Myocyte (in vitro differentiated cells): ENCODE measurements around the gene PROX2. TPM values are rescaled to one million over a fixed set of nuclear protein-coding genes. Genes with fewer than 3 reads are reported as not detected.
A peak's percentile ranks its signal among the peaks of the same experiment; 100 is the strongest.

Experiments
- DNase-seq: peaks from one replicate; pipeline ENCODE4 v3.0.0-alpha.2; 2012; ENCODE audit warnings: low read depth
- total RNA-seq: library from RNA; depleted of rRNA; stranded (reverse); fragments of >200 nt; gene quantifications from 2 replicates; pipeline ENCODE4 v1.2.3, GENCODE V29; 2014

The PROX2 gene
- total RNA-seq, 1 donor from 2014 or later, result not detected

DNA sequence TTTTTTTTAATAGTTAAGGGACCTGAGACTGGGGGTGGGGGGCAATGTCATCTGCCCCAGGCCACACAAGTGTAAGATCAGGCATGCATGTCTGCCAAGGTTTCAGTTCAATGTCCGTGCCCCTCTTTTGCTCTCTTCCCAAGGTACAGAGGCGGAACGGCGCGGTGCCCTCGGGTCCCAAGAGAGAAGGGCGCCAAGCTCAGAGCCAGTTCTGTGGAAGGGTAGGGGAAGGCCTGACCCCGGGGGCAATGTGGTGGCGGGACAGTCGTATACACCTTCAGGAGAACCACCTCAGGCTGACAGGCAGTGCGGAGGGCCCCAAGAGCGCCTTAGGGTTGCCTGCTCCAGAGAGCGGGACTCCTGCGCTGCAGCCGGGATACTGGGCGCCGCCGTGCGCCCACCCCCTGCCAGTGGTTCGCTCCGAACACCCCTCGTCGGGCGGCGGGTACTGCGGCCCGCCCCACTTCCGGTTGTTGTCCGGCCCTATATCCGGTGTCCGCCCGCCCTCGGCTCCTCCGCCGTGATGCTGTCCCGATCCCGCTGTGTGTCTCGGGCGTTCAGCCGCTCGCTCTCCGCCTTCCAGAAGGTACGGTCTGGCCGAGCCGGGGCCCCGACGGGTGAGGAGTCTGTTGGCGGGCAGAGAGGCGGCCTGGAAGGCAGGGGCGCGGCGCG is 5.6 kb upstream of the PROX2 start, which contains the start of gene DLST:
DLST (plus strand) TSS at position 486 of the 672 bp plus-strand sequence; CDS start at position 524, 38 bp downstream.
- DNase-seq, result peak; percentile 87

GRCh38 chr14:74879427-74880182 is 3.7 kb upstream of the PROX2 start:
- DNase-seq, result no peak

GRCh38 chr14:74875204-74875603 is 741 bp downstream of the PROX2 start:
- DNase-seq, result no peak

- no peak for DNase-seq
Observed at GRCh38 chr14:74871819-74872218, 4.1 kb downstream of the PROX2 start.

DNA sequence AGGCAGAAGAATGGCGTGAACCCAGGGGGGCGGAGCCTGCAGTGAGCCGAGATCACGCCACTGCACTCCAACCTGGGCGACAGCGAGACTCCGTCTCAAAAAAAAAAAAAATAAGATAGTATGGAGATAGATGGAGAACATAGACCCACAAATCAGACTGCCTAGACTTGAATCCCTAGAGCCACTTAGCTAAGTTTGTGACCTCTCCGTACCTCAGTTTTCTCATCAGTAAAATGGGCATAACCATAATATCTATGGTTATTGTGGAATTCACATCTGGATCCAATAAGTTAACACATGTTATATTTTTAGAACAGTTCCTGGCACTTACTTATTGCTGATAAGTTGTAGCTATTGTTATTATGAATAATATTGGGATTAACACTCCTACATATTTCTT is 7.2 kb downstream of the PROX2 start:
- DNase-seq, result no peak

DNA sequence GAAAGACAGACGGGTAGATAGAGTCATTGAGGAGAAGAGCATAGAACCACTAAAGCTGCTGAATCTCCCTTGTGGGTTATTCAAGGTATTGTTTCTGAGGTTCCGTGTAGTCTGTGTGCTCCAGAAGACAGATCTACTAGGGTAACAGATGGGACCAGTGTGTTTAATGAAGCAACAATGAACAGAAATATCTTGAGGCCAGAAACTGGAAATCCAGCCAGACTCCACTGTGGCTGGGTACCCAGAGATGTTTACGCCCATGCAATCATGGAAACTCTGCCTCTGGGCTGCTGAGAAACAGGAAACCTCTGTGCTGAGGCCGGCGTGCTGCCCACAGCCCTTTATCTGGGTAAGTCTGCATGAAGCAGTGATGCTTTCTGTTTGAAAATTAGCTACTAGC is 8.3 kb downstream of the PROX2 start:
- no peak for DNase-seq

DNA sequence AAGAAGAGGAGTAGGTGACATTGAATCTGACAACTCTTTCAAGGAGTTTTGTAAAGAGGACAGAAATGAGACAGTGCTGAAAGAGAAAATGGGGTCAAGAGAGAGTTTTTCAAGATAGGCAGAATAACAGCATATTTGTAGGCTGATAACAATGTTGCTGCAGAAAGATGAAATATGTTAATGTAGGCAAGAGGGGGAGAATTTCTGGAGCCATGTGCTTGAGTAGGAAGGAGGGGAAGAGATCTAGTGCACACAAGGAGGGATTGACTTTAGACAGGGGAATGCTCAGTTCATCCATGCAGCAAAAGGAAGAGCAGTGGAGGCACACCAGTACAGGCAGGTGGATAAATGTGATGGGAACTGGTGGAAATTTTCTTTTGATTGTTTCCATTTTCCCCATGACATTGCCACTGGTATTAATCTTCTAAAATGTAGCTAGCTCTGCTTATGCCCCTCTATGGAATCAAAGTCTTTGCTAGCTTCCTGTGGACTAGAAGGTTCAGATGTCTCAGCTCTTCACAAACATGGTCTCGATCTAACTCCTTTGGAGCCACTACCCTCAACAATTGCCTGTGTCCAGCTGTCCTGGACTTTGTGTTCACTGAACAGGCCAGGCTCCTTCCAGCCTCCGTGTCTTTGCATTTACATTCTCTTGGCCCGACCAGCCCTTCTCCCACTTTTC is 9.1 kb downstream of the PROX2 start:
- DNase-seq, result no peak

- no peak for DNase-seq
Observed at GRCh38 chr14:74865156-74865555, 10.8 kb downstream of the PROX2 start.

GRCh38 chr14:74864198-74864597 is 11.7 kb downstream of the PROX2 start:
- no peak for DNase-seq

DNA sequence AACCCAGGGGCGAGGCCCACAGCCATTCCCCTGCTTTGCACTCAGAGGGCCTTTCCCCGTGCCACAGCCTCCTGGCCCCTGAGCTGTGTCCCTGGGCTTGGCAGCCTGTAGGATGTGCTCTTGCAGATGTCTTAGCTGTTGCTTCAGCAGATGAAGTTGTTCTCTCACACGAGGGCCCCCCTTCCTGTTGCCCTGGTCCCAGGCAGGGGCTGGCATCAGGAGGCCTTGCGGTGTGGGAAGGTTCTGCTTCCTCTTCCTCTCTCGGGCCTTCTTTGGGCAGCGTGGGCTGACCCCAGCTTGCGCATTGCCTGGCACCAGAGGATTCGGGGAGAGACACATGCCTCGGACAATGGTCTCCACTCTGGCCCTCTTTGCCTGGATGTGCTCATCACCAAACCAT is 12.7 kb downstream of the PROX2 start:
- DNase-seq, result no peak

DNA sequence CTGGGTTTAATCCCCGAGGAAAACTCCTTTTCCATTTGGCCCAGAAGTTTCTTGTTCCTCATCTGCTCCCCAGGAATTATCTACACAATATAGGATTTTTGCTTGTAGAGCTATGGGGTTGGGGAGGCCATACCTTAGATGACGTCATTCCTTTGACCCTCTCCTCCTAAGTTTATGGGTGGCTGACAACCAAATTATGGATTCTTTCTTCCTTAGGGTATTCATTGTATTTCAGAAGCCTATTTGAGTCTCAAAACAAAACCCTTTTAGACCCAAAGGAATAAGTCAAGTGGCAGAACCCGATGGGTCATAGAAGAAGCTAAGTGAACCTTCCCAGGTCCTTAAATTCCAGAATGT is 14.2 kb downstream of the PROX2 start:
- DNase-seq, result no peak

DNA sequence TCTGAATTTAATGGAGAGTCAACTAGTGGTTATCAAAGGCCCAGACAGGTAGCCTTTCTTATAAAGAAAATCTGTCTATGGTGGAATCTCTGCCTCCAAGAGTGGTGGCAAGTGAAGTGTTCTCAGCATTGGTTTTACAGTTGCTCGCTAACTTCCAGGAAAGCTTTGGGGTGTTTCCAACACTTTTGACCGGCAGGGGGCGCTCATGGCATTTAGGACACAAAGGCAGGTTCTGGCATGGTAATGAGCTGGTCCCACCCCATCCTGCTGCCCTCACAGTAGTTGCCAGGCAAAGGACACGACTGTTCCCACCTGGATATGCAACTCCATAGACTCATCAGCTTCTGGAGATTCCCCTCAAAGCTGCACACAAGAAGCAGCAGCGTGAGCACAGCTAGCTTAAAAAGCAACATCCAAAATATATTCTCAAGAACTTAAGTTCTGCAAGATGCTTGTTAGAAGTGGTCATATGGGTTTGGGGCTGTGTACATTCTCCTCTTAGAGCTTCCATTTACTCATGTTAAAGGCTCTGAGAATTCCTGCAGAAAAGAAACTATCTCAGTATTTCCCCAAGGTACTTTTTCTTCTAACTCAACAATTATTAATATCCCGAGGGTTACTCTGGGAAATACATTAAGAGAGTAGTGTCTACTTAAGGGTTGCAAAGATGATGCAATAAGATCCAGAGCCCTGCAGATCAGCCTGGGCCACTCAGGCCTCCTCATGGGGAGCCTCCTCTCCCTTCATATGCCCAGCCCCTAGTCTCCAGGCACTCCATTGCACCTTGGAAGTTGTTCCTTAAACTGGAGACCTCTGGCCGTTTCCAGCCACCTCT is 14.8 kb downstream of the PROX2 start:
- DNase-seq, result peak; percentile 90

GRCh38 chr14:74859757-74860552 is 16.0 kb downstream of the PROX2 start:
- DNase-seq, result no peak

DNA sequence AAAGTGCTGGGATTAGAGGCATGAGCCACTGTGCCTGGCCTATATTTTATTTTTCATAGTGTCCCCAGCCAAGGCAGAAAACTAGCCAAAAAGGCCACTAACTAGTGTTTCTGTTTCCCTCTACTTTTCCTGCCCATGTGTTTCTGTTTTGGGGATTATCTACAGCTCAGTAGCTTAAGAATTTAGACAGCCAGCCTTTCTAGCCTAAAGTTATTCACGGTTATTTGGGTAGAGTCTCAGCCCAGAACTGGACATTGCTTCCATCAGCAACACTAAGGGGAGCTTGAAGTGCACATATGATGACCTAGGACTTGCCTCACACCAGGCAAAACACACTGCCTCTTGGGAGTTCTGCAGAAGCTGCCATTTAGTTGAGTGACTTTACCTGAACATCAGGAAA is 17.9 kb downstream of the PROX2 start:
- DNase-seq, result no peak

- peak; percentile 24 for DNase-seq
Observed at GRCh38 chr14:74856366-74856765, 19.6 kb downstream of the PROX2 start.

GRCh38 chr14:74855945-74856344 is 20.0 kb downstream of the PROX2 start:
- no peak for DNase-seq

DNA sequence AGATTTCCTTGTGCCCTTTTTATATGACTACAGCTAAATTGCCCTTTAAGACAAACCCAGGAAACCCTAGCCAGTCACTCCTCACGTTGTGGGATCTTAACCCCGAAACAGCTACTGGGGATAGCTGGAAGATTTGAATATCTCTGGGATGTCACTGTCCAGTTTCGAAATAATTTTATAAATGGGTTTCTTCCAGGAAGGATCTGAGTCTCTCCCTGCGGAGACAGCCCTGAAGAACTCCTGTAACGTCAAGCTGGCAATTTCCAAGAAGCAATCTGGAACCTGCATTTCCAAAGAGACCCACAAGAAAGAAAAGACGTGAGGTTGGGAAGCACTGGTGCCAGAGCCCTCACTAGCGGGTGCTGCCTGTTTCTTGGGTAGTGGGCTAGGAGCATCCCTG is 20.9 kb downstream of the PROX2 start:
- no peak for DNase-seq

DNA sequence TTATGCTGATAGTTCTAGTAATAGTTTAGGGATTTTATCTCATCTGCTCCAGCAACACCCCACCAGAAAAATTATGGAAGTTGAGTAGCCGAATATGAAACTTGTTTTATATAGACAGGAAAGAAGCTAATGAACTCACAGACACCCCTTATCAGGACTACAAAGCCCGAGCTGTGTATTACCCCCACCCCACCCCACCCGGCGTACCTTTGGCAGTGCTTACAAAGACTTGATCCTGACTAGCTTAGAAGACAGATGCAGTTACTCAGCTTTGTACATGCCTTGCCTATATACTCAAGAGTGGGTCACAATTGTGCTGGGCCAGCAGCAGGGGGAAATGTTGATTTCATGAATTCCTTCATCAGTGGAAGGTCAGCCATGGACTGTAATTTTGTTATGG is 22.4 kb downstream of the PROX2 start:
- no peak for DNase-seq

GRCh38 chr14:74852922-74853530 is 22.9 kb downstream of the PROX2 start:
- DNase-seq, result no peak

GRCh38 chr14:74848768-74849167 is 27.2 kb downstream of the PROX2 start:
- DNase-seq, result no peak
